C4-2B (cell line): ENCODE data around the gene SLC25A21.

Source experiments
- H3K27ac ChIP-seq: fragments of 450-650 bp; 2 replicates; pipeline ENCODE4 v1.5.1; 2017
- ZFX ChIP-seq: fragments of 450-650 bp; IDR thresholded peaks from 2 replicates; pipeline ENCODE4 v1.6.1; 2017
- TF ChIP-seq, protein P1 (sequence below): fragments of 450-650 bp; conservative IDR thresholded peaks from 2 replicates; pipeline ENCODE4 v1.5.1; 2017; ENCODE audit warnings: mild to moderate bottlenecking

SLC25A21 gene

DNA sequence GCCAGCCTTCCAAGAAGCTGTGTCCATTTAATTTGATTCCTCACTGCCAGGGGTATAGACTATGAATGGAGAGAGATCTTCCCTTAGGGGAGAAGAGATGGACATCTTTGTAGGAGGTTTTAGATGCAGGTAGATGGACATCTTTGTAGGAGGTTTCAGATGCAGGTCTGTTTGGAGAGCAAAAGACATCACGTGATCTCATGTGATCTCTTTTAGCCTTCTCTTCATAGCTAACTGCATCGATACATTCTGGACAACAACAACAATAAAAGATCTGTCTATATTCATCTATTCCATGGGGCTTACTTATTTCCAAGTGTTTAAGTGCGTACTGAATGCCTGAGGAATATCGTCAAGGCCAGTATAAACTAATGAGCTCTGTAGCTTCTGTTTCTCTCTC, 347.6 kb downstream of the SLC25A21 start:
- no peak overlapping the region for H3K27ac ChIP-seq
- no peak for TF ChIP-seq ZFX
- TF ChIP-seq, protein P1, sequence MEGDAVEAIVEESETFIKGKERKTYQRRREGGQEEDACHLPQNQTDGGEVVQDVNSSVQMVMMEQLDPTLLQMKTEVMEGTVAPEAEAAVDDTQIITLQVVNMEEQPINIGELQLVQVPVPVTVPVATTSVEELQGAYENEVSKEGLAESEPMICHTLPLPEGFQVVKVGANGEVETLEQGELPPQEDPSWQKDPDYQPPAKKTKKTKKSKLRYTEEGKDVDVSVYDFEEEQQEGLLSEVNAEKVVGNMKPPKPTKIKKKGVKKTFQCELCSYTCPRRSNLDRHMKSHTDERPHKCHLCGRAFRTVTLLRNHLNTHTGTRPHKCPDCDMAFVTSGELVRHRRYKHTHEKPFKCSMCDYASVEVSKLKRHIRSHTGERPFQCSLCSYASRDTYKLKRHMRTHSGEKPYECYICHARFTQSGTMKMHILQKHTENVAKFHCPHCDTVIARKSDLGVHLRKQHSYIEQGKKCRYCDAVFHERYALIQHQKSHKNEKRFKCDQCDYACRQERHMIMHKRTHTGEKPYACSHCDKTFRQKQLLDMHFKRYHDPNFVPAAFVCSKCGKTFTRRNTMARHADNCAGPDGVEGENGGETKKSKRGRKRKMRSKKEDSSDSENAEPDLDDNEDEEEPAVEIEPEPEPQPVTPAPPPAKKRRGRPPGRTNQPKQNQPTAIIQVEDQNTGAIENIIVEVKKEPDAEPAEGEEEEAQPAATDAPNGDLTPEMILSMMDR, result no peak

DNA sequence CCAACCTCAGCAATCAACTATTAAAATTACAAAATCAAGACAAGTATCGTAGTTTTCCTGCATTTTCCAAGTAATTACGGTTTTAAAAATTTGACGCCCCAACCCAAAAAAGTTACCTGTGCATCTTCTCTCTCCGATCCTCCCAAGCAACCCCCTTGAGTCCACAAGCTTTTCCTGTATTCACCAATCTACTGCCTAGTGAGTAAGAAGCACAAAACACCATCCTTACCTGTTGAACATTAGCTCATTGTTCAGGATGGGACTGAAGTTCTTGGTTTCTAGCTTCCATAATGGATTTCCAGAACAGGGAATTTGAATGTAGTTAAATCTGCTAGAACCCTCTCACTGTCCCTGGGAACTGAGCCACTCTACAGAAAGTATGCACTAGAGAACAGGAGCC, 348.8 kb downstream of the SLC25A21 start:
- H3K27ac ChIP-seq, result no peak overlapping the region
- no peak for TF ChIP-seq ZFX
- TF ChIP-seq, protein P1, result no peak

DNA sequence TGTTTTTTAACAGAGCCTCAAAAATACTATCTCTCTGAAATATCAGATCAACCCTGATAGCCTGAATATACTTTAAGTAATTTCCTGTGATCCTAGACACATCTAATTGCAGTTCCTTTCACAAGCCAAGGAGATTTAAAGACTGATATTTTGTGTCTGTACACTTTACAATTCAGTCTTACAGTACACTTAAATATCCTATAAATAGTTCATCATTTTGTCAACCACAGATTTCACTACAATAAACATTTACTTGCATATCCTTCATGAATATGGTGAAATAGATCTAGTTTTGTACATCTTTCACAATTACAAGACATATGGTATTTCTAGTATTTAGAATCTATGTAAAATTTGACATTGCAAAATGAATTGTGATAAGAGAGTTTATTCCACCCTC, 349.7 kb downstream of the SLC25A21 start:
- H3K27ac ChIP-seq, result no peak overlapping the region
- TF ChIP-seq, protein P1, result no peak
- no peak for TF ChIP-seq ZFX

DNA sequence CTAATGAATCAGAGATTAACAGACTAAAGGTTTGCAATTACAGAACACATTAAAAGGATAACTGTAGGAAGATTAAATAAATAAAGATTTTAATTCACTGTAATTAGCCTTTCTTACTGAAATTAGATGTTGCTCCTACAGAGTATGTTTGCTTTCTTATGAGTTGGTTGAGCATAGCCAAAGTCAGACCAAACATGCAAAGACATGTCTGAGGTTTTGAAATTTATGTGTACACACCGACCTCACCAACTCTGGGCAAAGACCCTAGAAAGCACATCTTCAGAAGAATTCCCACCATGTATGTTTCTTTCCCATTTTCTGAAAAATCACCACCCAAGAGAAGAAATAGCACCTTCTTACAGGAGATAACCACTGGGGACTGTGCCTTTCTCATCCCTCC, 351.5 kb downstream of the SLC25A21 start:
- H3K27ac ChIP-seq, result no peak overlapping the region
- TF ChIP-seq, protein P1, result no peak
- no peak for TF ChIP-seq ZFX

DNA sequence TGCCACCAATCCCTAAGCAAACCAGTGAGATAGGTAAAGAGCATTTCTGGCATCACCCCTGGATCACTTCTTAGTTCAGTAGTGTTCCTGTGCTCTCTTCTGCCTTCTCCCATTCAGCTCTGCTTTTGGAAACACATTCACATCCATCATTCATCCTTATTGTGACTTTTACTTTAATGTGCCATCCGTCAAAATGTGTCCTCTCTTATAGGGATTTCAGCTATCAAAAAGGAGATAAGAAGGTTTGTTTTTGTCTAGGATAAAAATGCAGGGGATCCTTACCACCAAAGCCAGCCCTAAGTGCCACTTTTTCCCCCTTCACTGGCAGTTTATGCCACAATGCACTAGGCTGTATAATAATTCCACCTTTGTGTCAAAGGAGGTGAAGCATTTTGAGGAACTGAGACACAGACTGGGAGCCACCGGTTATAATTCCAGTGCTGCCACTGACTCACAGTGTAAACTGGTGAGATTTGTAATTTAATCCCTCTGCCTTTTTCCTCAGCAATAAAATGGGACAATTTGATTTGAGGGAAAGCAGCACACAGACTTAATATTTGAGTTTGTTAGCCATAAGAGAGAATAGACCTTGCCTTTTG, 352.2 kb downstream of the SLC25A21 start:
- no peak overlapping the region for H3K27ac ChIP-seq
- no peak for TF ChIP-seq ZFX
- TF ChIP-seq, protein P1, result no peak

DNA sequence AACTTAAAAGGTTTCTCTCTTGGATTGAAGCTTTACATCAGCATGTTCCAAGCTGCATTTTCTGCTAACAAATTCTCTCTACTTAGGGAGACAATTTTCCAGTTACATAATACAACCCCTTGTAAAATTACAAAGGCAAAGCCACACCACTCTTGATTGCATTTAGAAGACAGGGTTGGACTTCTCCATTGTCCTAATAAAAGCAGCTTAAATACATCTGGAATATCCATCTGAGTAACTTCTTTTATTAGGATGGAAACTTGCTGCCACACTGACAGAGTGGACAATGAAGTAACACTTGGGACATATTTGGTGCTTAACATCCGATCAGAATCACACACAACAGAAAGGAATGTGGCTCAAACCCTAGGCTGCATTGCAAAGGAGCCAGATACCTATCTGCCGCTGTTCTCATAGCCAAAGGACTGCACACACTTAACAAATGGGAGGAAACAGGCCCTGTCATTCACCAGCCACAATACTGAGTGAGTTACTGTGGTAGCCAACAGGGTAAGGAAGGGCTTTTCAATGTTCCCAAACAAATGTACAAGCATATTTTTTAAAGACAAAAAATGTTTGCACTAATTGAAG, 353.5 kb downstream of the SLC25A21 start:
- no peak overlapping the region for H3K27ac ChIP-seq
- no peak for TF ChIP-seq ZFX
- TF ChIP-seq, protein P1, result no peak

DNA sequence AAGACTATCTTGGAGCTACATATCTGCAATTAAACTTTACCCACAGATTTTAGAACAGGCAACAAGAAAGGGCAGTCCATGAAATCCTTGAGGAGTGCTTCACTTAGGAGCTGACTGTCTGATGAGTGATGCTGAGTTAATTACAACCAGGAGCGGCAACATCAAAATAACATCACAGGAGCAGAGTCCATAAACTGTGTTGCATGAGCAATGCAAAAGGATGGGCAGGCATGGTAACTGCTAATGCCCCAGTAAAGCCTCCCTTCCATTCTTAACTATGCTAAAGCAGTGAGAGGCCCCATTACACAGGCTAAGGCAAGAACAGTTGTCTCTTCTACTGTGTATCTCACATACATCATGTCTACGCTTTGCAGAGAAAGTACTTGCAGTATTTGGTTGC, 354.2 kb downstream of the SLC25A21 start:
- no peak for TF ChIP-seq ZFX
- TF ChIP-seq, protein P1, result no peak
- no peak overlapping the region for H3K27ac ChIP-seq
